H1 (cell line): ENCODE results near the gene ADAM20. TPM values are rescaled to one million over a fixed set of nuclear protein-coding genes. Genes with fewer than 3 reads are reported as not detected.
"Not testable (repeated sequence)": the region's sequence is repeated elsewhere in the genome, so short reads cannot be mapped to it uniquely, and the experiment has no call there.

Source experiments
- CTCF ChIA-PET: fragments of 300-600 bp; sonication (Branson Sonifier 250); formaldehyde crosslinking; loops from one replicate; lab custom pipeline; 2021; ENCODE audit not compliant: partially characterized antibody; lab: Charles Lee
- POLR2A ChIA-PET: fragments of 300-600 bp; sonication (Branson Sonifier 250); formaldehyde crosslinking; loops from one replicate; lab custom pipeline; 2021; ENCODE audit warnings: inconsistent platforms; ENCODE audit not compliant: partially characterized antibody; lab: Charles Lee
- DNase-seq, 2 experiments: peaks; one replicate each; pipeline versions ENCODE4 v3.0.0 to v3.0.0-alpha.2; 2010 to 2022; ENCODE audit warnings: low spot score in 2 of 2, low read depth in 1 of 2, mixed read lengths in 1 of 2
- FAIRE-seq: peaks from 2 replicates; lab custom pipeline; 2011; peaks lifted over from hg19 to GRCh38; lab: Jason Lieb, UNC
- H2AFZ ChIP-seq: 2 replicates; pipeline ENCODE4 v1.8.1; 2012; ENCODE audit warnings: low read length, inconsistent platforms
- H2AK5ac ChIP-seq: 2 replicates; pipeline ENCODE4 v1.6.1; 2013; ENCODE audit warnings: low read depth, low read length
- H2BK120ac ChIP-seq: replicated peaks from 2 replicates; pipeline ENCODE3; 2013; ENCODE audit warnings: low read depth, low read length, inconsistent platforms
- H2BK12ac ChIP-seq: 2 replicates; pipeline ENCODE4 v1.6.1; 2013; ENCODE audit warnings: low read depth, low read length
- H2BK15ac ChIP-seq: 2 replicates; pipeline ENCODE4 v1.6.1; 2013; ENCODE audit warnings: low read length
- H2BK20ac ChIP-seq: 2 replicates; pipeline ENCODE4 v1.6.1; 2013; ENCODE audit warnings: low read length
- H2BK5ac ChIP-seq: 2 replicates; pipeline ENCODE4 v1.6.1; 2013; ENCODE audit warnings: low read depth, low read length
- H3K14ac ChIP-seq: 2 replicates; pipeline ENCODE4 v1.6.1; 2013; ENCODE audit warnings: inconsistent platforms; ENCODE audit not compliant: insufficient read length
- H3K18ac ChIP-seq: 2 replicates; pipeline ENCODE4 v1.6.1; 2013; ENCODE audit warnings: low read length; ENCODE audit errors: extremely low read depth
- H3K23ac ChIP-seq: 2 replicates; pipeline ENCODE4 v1.6.1; 2013; ENCODE audit warnings: inconsistent platforms; ENCODE audit not compliant: insufficient read length
- H3K23me2 ChIP-seq: 2 replicates; pipeline ENCODE4 v1.6.1; 2013; ENCODE audit warnings: low read depth, low read length
- H3K27ac ChIP-seq: 2 replicates; pipeline ENCODE4 v1.6.1; 2011; ENCODE audit warnings: low read depth, low read length, inconsistent platforms
- H3K27me3 ChIP-seq, 4 experiments: replicated peaks in 1 of 4; 1 replicate in 1 of 4; 2 replicates in 3 of 4; pipeline versions ENCODE4 v1.6.1 to v1.8.1; 2011 to 2013; ENCODE audit warnings: low read length in 3 of 4, mild to moderate bottlenecking in 3 of 4, inconsistent platforms in 2 of 4, mixed read lengths in 2 of 4, moderate library complexity in 1 of 4; ENCODE audit not compliant: control insufficient read depth in 3 of 4, insufficient read depth in 3 of 4; ENCODE audit errors: extremely low read depth in 1 of 4
- H3K36me3 ChIP-seq, 4 experiments: 2 replicates each; pipeline versions ENCODE4 v1.6.1 to v1.8.1; 2011 to 2013; ENCODE audit warnings: mild to moderate bottlenecking in 4 of 4, low read length in 3 of 4, moderate library complexity in 2 of 4, control low read depth in 1 of 4, inconsistent platforms in 1 of 4; ENCODE audit not compliant: insufficient read depth in 4 of 4, control insufficient read depth in 2 of 4
- H3K4ac ChIP-seq: replicated peaks from 2 replicates; pipeline ENCODE3; 2013; ENCODE audit warnings: low read length, low read depth, mixed read lengths, inconsistent platforms; ENCODE audit not compliant: insufficient read length
- H3K4me1 ChIP-seq, 4 experiments: replicated peaks in 1 of 4; 1 replicate in 1 of 4; 2 replicates in 3 of 4; pipeline versions ENCODE4 v1.6.1 to v1.8.1; 2011 to 2013; ENCODE audit warnings: low read length in 3 of 4, inconsistent platforms in 2 of 4, mixed read lengths in 1 of 4; ENCODE audit not compliant: insufficient read depth in 4 of 4, control insufficient read depth in 3 of 4
- H3K4me2 ChIP-seq, 2 experiments: 2 replicates each; pipeline versions ENCODE4 v1.6.1 to v1.8.1; 2011 to 2013; ENCODE audit warnings: low read depth in 2 of 2, low read length in 2 of 2, control low read depth in 1 of 2, inconsistent platforms in 1 of 2, mild to moderate bottlenecking in 1 of 2; ENCODE audit not compliant: insufficient read depth in 1 of 2
- H3K4me3 ChIP-seq, 4 experiments: fragments of 200-600, 300-600 bp in 1 of 4; sonication (generic), shearing (Covaris generic), sonication (Bioruptor Twin) in 1 of 4; 2 replicates each; pipeline versions ENCODE4 v1.5.1 to v1.8.1; 2011 to 2016; ENCODE audit warnings: low read length in 4 of 4, low read depth in 3 of 4, control low read depth in 2 of 4, inconsistent platforms in 2 of 4, mild to moderate bottlenecking in 2 of 4, mixed read lengths in 1 of 4, moderate library complexity in 1 of 4; ENCODE audit not compliant: insufficient read depth in 2 of 4; ENCODE audit errors: extremely low read depth in 1 of 4
- H3K56ac ChIP-seq: replicated peaks from 2 replicates; pipeline ENCODE3; 2013; ENCODE audit warnings: low read depth, mild to moderate bottlenecking, mixed read lengths, low read length, inconsistent platforms; ENCODE audit not compliant: insufficient read length
- H3K79me1 ChIP-seq: 2 replicates; pipeline ENCODE4 v1.6.1; 2013; ENCODE audit warnings: low read depth, low read length, control low read depth
- H3K79me2 ChIP-seq, 2 experiments: 2 replicates each; pipeline versions ENCODE4 v1.6.1 to v1.8.1; 2012 to 2013; ENCODE audit warnings: low read length in 2 of 2, mild to moderate bottlenecking in 2 of 2, inconsistent platforms in 1 of 2; ENCODE audit not compliant: insufficient read depth in 2 of 2, control insufficient read depth in 1 of 2
- H3K9ac ChIP-seq, 4 experiments: replicated peaks in 1 of 4; 1 replicate in 1 of 4; 2 replicates in 3 of 4; pipeline versions ENCODE4 v1.6.1 to v1.8.1; 2011 to 2013; ENCODE audit warnings: low read depth in 3 of 4, low read length in 3 of 4, control low read depth in 2 of 4, mild to moderate bottlenecking in 2 of 4, moderate library complexity in 2 of 4, inconsistent platforms in 1 of 4; ENCODE audit errors: extremely low read depth in 1 of 4
- H3K9me3 ChIP-seq, 2 experiments: 2 replicates each; pipeline versions ENCODE4 v1.6.1 to v1.8.1; 2012 to 2013; ENCODE audit warnings: mild to moderate bottlenecking in 2 of 2, moderate library complexity in 2 of 2, control low read depth in 1 of 2, inconsistent platforms in 1 of 2, low read depth in 1 of 2, low read length in 1 of 2, mixed read lengths in 1 of 2; ENCODE audit not compliant: insufficient read depth in 2 of 2
- H4K20me1 ChIP-seq, 2 experiments: replicated peaks in 1 of 2; 2 replicates each; pipeline versions ENCODE3 to v1.8.1; 2011 to 2013; ENCODE audit warnings: inconsistent platforms in 2 of 2, low read length in 2 of 2, mild to moderate bottlenecking in 1 of 2; ENCODE audit not compliant: insufficient read depth in 2 of 2, control insufficient read depth in 1 of 2
- H4K5ac ChIP-seq: 2 replicates; pipeline ENCODE4 v1.6.1; 2013; ENCODE audit warnings: low read length, low read depth, mixed read lengths, inconsistent platforms; ENCODE audit not compliant: insufficient read length
- H4K8ac ChIP-seq: 2 replicates; pipeline ENCODE4 v1.8.0; 2013; ENCODE audit warnings: mild to moderate bottlenecking, moderate library complexity, low read length, inconsistent platforms; ENCODE audit not compliant: insufficient read depth; ENCODE audit errors: extremely low read depth
- H4K91ac ChIP-seq: replicated peaks from 2 replicates; pipeline ENCODE3; 2013; ENCODE audit warnings: low read length, mixed read lengths, inconsistent platforms; ENCODE audit not compliant: insufficient read length
- CTCF ChIP-seq, 3 experiments: IDR thresholded peaks; 1 replicate in 2 of 3; 2 replicates in 1 of 3; pipeline versions ENCODE4 v1.5.1 to v1.6.1; 2011; ENCODE audit warnings: low read length in 3 of 3, mild to moderate bottlenecking in 3 of 3, inconsistent platforms in 2 of 3, low read depth in 1 of 3, moderate library complexity in 1 of 3; ENCODE audit not compliant: insufficient read depth in 1 of 3; ENCODE audit errors: control extremely low read depth in 1 of 3
- WGBS, 2 experiments: shearing (Covaris generic) in 1 of 2; methylation state at CpG; one replicate each; pipeline versions ENCODE4 v1.1.6 to v1.1.7; 2013 to 2015; ENCODE audit warnings: low lambda C conversion rate in 2 of 2, mixed read lengths in 2 of 2, inconsistent platforms in 1 of 2, low coverage in 1 of 2, missing lambda C conversion rate in 1 of 2; ENCODE audit not compliant: insufficient replicate concordance in 2 of 2, insufficient coverage in 1 of 2, insufficient read length in 1 of 2; ENCODE audit errors: extremely low coverage in 1 of 2, missing lambda C conversion rate in 1 of 2; 5-methylcytosine and 5-hydroxymethylcytosine counted together
- polyA plus RNA-seq, 7 experiments: library from polyadenylated mRNA; depleted of rRNA in 3 of 7; stranded (reverse) in 5 of 7; unstranded in 2 of 7; fragments of >200 nt in 5 of 7; fragments of 200-250 nt in 2 of 7; gene quantifications; 1 replicate in 5 of 7; 2 replicates in 1 of 7; 4 replicates in 1 of 7; pipeline versions ENCODE4 v1.2.1 to v1.2.3, GENCODE V29; 2011 to 2013; ENCODE audit warnings: missing spikeins in 2 of 7, mixed read lengths in 2 of 7
- total RNA-seq: library from RNA; stranded (reverse); fragmentation: NEBNext Ultra II Directional; extraction: Animal tissue kit (Norgen Biotek cat#: 25700); gene quantifications from 2 replicates; pipeline ENCODE4 v1.2.1, GENCODE V29; 2021

The ADAM20 gene
- total and polyA plus RNA-seq, 2 of the 8 experiments (the other 6 are each of a cell fraction or from before 2014, with no cell fraction given) = 0.11 to 0.26 TPM

DNA sequence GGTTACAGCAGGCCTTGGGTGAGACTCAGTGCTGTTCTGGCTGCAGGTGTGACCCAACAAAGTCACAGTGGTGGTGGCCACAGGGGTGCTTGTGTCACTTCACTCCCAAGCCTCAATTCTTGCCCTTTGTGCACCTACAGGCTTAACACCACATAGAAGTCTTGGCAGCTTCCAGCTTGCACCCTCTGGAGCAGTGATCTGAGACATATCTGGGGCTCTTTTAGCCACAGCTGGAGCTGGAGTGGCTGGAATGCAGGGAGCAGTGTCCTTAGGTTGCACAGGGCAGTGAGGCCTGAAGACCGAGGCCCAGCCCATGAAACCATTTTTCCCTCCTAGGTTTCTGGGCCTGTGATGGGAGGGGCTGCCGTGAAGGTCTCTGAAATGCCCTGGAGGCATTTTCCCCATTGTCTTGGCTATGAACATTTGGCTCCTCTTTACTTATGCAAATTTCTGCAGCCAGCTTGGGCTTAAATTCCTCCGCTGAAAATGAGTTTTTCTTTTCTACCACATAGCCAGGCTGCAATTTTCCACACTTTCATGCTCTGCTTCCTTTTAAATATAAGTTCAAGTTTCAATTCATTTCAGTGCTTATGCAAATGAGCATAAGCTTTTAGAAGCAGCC lies 45.1 kb downstream of the ADAM20 start (continued):
- TF ChIP-seq CTCF (IDR thresholded peaks at IDR 0.05; ENCODE audit: control extremely low read depth in 1 of 3, insufficient read depth in 1 of 3, low read depth in 1 of 3, low read length in 3 of 3) = no peak

DNA sequence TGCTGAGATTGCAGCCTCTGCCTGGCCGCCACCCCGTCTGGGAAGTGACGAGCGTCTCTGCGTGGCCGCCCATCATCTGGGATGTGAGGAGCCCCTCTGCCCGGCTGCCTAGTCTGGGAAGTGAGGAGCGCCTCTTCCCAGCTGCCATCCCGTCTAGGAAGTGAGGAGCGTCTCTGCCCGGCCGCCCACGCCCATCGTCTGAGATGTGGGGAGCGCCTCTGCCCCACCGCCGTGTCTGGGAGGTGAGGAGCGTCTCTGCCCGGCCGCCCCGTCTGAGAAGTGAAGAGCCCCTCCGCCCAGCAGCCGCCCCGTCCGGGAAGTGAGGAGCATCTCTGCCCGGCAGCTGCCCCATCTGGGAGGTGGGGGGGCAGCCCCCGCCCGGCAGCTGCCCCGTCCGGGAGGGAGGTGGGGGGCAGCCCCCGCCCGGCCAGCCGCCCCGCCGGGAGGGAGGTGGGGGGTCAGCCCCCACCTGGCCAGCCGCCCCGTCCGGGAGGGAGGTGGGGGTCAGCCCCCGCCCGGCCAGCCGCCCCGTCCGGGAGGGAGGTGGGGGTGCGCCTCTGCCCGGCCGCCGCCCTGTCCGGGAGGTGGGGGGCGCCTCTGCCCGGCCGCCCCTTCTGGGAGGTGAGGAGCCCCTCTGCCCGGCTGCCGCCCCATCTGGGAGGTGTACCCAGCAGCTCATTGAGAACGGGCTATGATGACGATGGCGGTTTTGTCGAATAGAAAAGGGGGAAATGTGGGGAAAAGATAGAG lies 57.3 kb downstream of the ADAM20 start:
- H3K4me3 ChIP-seq, POLR2A ChIA-PET, H2BK120ac ChIP-seq, CTCF ChIA-PET, H3K18ac ChIP-seq, H3K14ac ChIP-seq, H3K27me3 ChIP-seq, H3K56ac ChIP-seq, DNase-seq, H2BK5ac ChIP-seq, H3K79me2 ChIP-seq, H3K9ac ChIP-seq, H2BK12ac ChIP-seq, H3K27ac ChIP-seq, FAIRE-seq, H3K23ac ChIP-seq, H4K20me1 ChIP-seq, H3K4me1 ChIP-seq, H2AK5ac ChIP-seq, H3K36me3 ChIP-seq, H2BK20ac ChIP-seq, H3K23me2 ChIP-seq, H2BK15ac ChIP-seq, H4K8ac ChIP-seq, H2AFZ ChIP-seq, H3K4me2 ChIP-seq, H4K5ac ChIP-seq, H3K79me1 ChIP-seq, H4K91ac ChIP-seq, H3K4ac ChIP-seq: not testable (repeated sequence)
- 94 to 100% methylated on average over 4 to 16 of the region's 57 CpGs for WGBS, 2 experiments
- peaks cover 0 to 13% of the 10 kb centered on the region in 2 experiments; a peak in 2 of 4 replicates for H3K9me3 ChIP-seq
